Panc1 (cell line): ENCODE measurements around the gene NAT10. TPM values are rescaled to one million over a fixed set of nuclear protein-coding genes. Genes with fewer than 3 reads are reported as not detected.

Source experiments
- ATAC-seq: fragments of 200-7000 bp; cut with Tn5 transposase; 2 replicates; pipeline ENCODE4 v1.9.1; 2020; ENCODE audit warnings: mild to moderate bottlenecking, moderate library complexity
- BruUV-seq: library from RNA; stranded (reverse); fragments of 400-500 nt; replicated peaks from 2 replicates; lab custom pipeline; 2021; lab: Mats Ljungman, UMichigan
- CTCF ChIA-PET: fragments of 300-600 bp; sonication (Branson Sonifier 250); formaldehyde crosslinking; loops from one replicate; lab custom pipeline; 2022; ENCODE audit warnings: antibody characterized with exemption; lab: Charles Lee
- POLR2A ChIA-PET: fragments of 300-600 bp; sonication (Branson Sonifier 250); formaldehyde crosslinking; loops from one replicate; lab custom pipeline; 2022; ENCODE audit warnings: antibody characterized with exemption; lab: Charles Lee
- DNase-seq: peaks from one replicate; pipeline ENCODE4 v3.0.0-alpha.2; 2010; ENCODE audit warnings: low read depth, low spot score
- H3K27ac ChIP-seq: 2 replicates; pipeline ENCODE4 v1.5.1; 2011; ENCODE audit warnings: mild to moderate bottlenecking, low read length, inconsistent platforms
- H3K27me3 ChIP-seq: fragments of 200-500 bp; sonication (Bioruptor generic); 2 replicates; pipeline ENCODE4 v1.6.0; 2014; ENCODE audit warnings: low read length, inconsistent platforms; ENCODE audit not compliant: control insufficient read depth, insufficient read depth
- H3K36me3 ChIP-seq: fragments of 200-500 bp; sonication (Bioruptor generic); 2 replicates; pipeline ENCODE4 v1.5.1; 2014; ENCODE audit warnings: inconsistent platforms, mild to moderate bottlenecking, low read length, moderate library complexity; ENCODE audit not compliant: control insufficient read depth, insufficient read depth
- H3K4me1 ChIP-seq: 2 replicates; pipeline ENCODE4 v1.5.1; 2011; ENCODE audit warnings: inconsistent platforms, mild to moderate bottlenecking, low read length, moderate library complexity; ENCODE audit not compliant: control insufficient read depth, insufficient read depth
- H3K4me3 ChIP-seq, 2 experiments: 2 replicates each; pipeline ENCODE4 v1.5.1; 2011 to 2012; ENCODE audit warnings: low read depth in 2 of 2, low read length in 2 of 2, mild to moderate bottlenecking in 2 of 2, inconsistent platforms in 1 of 2, moderate library complexity in 1 of 2
- H3K9me3 ChIP-seq: fragments of 200-500 bp; sonication (Bioruptor generic); 2 replicates; pipeline ENCODE4 v1.5.1; 2014; ENCODE audit warnings: low read depth, mild to moderate bottlenecking, inconsistent platforms, low read length, moderate library complexity; ENCODE audit not compliant: control insufficient read depth, insufficient read depth
- POLR2AphosphoS5 ChIP-seq: IDR thresholded peaks from 2 replicates; pipeline ENCODE4 v1.6.1; 2012; ENCODE audit warnings: mild to moderate bottlenecking, low read depth, low read length, moderate library complexity
- SIN3A ChIP-seq: IDR thresholded peaks from 2 replicates; pipeline ENCODE4 v1.6.1; 2012; ENCODE audit warnings: low read depth, mild to moderate bottlenecking, low read length, moderate library complexity, borderline replicate concordance; ENCODE audit not compliant: insufficient read depth
- TCF7L2 ChIP-seq: IDR thresholded peaks from 2 replicates; pipeline ENCODE4 v1.6.1; 2011; ENCODE audit warnings: mild to moderate bottlenecking, low read depth, low read length, inconsistent platforms
- in situ Hi-C: cut with HindIII; loops from 2 replicates; pipeline ENCODE4 v1.10.0; 2016; ENCODE audit warnings: low sequenced_read_pairs, low pct_unique_long_range_greater_than_20kb
- intact Hi-C: fragments of 100-400 bp; cut with micrococcal nuclease; formaldehyde crosslinking; loops from one replicate; pipeline ENCODE4 v1.10.0; 2022; ENCODE audit not compliant: unreplicated experiment
- total RNA-seq: library from RNA; stranded (reverse); gene quantifications from one replicate; pipeline ENCODE4 v1.2.1, GENCODE V29; 2021; ENCODE audit not compliant: unreplicated experiment
- TF ChIP-seq, protein P1 (sequence below): fragments of 450-650 bp; IDR thresholded peaks from 2 replicates; pipeline ENCODE4 v1.5.1; 2017; ENCODE audit warnings: mild to moderate bottlenecking
- TF ChIP-seq, protein P2 (sequence below), 2 experiments: IDR thresholded peaks; 2 replicates each; pipeline ENCODE4 v1.6.1; 2011 to 2012; ENCODE audit warnings: low read depth in 2 of 2, control low read depth in 1 of 2, low read length in 1 of 2, mild to moderate bottlenecking in 1 of 2, moderate library complexity in 1 of 2; ENCODE audit not compliant: insufficient read depth in 1 of 2

NAT10 gene
- total RNA-seq, 1 experiment from 2014 or later = 64.9 TPM

- no peaks in the 10 kb centered on the region for H3K36me3 ChIP-seq
- H3K27ac ChIP-seq = no peak overlapping the region
- DNase-seq (no peak), ATAC-seq (no peak)
- no peak overlapping the region for H3K4me3 ChIP-seq
- in situ Hi-C loops = no loop called here
- ChIA-PET POLR2A (interaction anchor here (0.6 kb wide), 1 partner anchor 173 kb away, joined by 3 read pairs; the partner anchor contains the start of gene ABTB2), CTCF (interaction anchor here (0.6 kb wide), 1 partner anchor 26 kb away, joined by 3 read pairs; no protein-coding TSS in a partner anchor)
- no peaks in the 10 kb centered on the region; the same call in 1 of the 2 replicates for H3K4me1 ChIP-seq
- no peaks in the 10 kb centered on the region for H3K27me3 ChIP-seq
- no peaks in the 10 kb centered on the region for H3K9me3 ChIP-seq
- intact Hi-C loops = no loop called here
- no TSS peak for BruUV-seq
- TF ChIP-seq SIN3A (no peak), TCF7L2 (no peak), POLR2AphosphoS5 (no peak)
- TF ChIP-seq, protein P1, sequence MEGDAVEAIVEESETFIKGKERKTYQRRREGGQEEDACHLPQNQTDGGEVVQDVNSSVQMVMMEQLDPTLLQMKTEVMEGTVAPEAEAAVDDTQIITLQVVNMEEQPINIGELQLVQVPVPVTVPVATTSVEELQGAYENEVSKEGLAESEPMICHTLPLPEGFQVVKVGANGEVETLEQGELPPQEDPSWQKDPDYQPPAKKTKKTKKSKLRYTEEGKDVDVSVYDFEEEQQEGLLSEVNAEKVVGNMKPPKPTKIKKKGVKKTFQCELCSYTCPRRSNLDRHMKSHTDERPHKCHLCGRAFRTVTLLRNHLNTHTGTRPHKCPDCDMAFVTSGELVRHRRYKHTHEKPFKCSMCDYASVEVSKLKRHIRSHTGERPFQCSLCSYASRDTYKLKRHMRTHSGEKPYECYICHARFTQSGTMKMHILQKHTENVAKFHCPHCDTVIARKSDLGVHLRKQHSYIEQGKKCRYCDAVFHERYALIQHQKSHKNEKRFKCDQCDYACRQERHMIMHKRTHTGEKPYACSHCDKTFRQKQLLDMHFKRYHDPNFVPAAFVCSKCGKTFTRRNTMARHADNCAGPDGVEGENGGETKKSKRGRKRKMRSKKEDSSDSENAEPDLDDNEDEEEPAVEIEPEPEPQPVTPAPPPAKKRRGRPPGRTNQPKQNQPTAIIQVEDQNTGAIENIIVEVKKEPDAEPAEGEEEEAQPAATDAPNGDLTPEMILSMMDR = no peak
- TF ChIP-seq, protein P2, sequence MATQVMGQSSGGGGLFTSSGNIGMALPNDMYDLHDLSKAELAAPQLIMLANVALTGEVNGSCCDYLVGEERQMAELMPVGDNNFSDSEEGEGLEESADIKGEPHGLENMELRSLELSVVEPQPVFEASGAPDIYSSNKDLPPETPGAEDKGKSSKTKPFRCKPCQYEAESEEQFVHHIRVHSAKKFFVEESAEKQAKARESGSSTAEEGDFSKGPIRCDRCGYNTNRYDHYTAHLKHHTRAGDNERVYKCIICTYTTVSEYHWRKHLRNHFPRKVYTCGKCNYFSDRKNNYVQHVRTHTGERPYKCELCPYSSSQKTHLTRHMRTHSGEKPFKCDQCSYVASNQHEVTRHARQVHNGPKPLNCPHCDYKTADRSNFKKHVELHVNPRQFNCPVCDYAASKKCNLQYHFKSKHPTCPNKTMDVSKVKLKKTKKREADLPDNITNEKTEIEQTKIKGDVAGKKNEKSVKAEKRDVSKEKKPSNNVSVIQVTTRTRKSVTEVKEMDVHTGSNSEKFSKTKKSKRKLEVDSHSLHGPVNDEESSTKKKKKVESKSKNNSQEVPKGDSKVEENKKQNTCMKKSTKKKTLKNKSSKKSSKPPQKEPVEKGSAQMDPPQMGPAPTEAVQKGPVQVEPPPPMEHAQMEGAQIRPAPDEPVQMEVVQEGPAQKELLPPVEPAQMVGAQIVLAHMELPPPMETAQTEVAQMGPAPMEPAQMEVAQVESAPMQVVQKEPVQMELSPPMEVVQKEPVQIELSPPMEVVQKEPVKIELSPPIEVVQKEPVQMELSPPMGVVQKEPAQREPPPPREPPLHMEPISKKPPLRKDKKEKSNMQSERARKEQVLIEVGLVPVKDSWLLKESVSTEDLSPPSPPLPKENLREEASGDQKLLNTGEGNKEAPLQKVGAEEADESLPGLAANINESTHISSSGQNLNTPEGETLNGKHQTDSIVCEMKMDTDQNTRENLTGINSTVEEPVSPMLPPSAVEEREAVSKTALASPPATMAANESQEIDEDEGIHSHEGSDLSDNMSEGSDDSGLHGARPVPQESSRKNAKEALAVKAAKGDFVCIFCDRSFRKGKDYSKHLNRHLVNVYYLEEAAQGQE (IDR thresholded peaks at IDR 0.05; ENCODE audit: insufficient read depth in 1 of 2, low read depth in 2 of 2, low read length in 1 of 2) = no peak
Observed at GRCh38 chr11:34184505-34185015, 79.1 kb downstream of the NAT10 start.

- CTCF ChIA-PET = no interaction called here
- TF ChIP-seq, protein P1 = no peak
- no peak for TF ChIP-seq TCF7L2
- TF ChIP-seq, protein P2 (IDR thresholded peaks at IDR 0.05; ENCODE audit: insufficient read depth in 1 of 2, low read depth in 2 of 2, low read length in 1 of 2) = no peak
- no peak for TF ChIP-seq SIN3A
- TF ChIP-seq POLR2AphosphoS5 = no peak
- no peaks in the 10 kb centered on the region for H3K27me3 ChIP-seq
- H3K36me3 ChIP-seq = no peaks in the 10 kb centered on the region
- H3K27ac ChIP-seq = no peak overlapping the region
- ATAC-seq (no peak), DNase-seq (no peak)
- H3K4me1 ChIP-seq = no peaks in the 10 kb centered on the region; the same call in 1 of the 2 replicates
- POLR2A ChIA-PET = interaction anchor here (0.7 kb wide), 1 partner anchor 120 kb away, joined by 8 read pairs; no protein-coding TSS in a partner anchor
- in situ Hi-C loops = no loop called here
- intact Hi-C loops = no loop called here
- no peaks in the 10 kb centered on the region for H3K9me3 ChIP-seq
- H3K4me3 ChIP-seq = no peak overlapping the region
- no TSS peak for BruUV-seq
Observed at GRCh38 chr11:34185926-34186841, 80.8 kb downstream of the NAT10 start.
